Measurements from ENCODE around the gene TNFRSF18. TPM values are rescaled to one million over a fixed set of nuclear protein-coding genes. Genes with fewer than 3 reads are reported as not detected.

The TNFRSF18 gene
- total RNA-seq, 2 donors from 2014 or later, result 0.55 TPM; not detected in 1

DNA sequence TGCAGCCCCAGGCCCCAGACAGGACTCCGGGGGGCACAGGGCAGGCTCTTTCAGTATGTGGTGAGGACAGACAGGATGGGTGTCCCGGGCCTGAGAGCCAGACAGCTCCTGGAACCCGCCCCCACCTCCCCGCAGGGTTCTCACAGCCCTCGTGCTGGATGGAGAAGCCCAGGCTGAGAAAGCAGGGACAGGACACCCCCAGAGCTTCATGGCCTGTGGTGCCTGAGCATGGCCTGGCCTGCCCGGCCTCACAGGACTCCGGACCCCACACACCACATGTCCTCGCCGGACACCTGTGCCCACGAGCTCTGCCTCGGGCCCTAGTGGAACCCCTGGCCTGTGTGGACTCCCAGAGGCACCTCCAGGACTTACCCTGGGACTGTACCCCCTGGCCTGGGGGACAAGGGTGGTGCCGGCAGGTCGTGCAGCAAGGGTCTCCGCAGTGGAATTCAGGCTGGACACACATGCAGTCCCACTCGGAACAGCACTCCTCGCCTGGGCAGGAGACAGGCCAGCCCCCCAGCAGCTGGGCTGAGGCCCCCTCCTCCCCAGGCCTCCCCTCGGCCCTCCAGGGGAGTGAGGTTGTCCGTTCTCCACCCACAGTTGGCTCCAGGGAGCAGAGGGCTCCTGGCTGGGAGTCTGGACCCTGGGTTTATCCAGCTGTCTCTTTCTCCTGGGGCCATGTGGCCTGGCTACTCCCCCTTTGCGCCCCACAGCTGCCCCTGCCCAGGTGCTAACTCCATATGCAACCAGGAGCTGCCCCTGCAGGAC, 1.2 kb downstream of the TNFRSF18 start:
- no peaks in the 10 kb centered on the region for H3K36me3 ChIP-seq
- no peak for DNase-seq (ENCODE audit: low spot score)
- TF ChIP-seq, protein P1, sequence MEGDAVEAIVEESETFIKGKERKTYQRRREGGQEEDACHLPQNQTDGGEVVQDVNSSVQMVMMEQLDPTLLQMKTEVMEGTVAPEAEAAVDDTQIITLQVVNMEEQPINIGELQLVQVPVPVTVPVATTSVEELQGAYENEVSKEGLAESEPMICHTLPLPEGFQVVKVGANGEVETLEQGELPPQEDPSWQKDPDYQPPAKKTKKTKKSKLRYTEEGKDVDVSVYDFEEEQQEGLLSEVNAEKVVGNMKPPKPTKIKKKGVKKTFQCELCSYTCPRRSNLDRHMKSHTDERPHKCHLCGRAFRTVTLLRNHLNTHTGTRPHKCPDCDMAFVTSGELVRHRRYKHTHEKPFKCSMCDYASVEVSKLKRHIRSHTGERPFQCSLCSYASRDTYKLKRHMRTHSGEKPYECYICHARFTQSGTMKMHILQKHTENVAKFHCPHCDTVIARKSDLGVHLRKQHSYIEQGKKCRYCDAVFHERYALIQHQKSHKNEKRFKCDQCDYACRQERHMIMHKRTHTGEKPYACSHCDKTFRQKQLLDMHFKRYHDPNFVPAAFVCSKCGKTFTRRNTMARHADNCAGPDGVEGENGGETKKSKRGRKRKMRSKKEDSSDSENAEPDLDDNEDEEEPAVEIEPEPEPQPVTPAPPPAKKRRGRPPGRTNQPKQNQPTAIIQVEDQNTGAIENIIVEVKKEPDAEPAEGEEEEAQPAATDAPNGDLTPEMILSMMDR (IDR thresholded peaks at IDR 0.05), result no peak
- peaks cover 0 to 36% of the 10 kb centered on the region in 2 donors for H3K4me1 ChIP-seq
- H3K4me3 ChIP-seq, result no peak overlapping the region
- no peaks in the 10 kb centered on the region for H3K9me3 ChIP-seq
- H3K27me3 ChIP-seq, result peaks cover 6 to 8% of the 10 kb centered on the region in 2 donors
- no peak overlapping the region for H3K27ac ChIP-seq

DNA sequence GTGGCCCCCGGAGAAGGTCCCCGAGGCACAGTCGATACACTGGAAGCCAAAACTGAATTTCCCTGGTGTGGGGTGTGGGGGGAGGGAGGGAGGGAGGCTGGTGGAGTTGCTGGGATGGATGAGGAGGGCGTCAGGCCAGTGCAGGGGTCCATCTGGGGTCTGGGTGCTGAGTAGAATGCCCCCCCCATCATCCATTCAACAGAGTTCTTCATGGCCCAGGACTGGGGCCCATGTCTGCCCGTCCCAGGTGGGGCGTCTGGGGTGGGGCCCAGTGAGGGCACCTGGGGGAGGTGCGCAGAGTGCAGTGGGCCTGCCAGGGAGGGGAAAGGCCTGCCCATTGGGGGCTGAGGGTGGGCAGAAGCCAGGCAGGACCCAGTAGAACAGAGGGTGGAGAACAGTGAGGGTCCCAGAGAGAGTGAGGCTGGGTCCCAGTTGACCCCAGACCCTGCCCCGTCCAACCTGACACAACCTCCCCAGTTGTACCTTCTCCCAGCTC, 1.9 kb downstream of the TNFRSF18 start:
- peaks cover 0 to 36% of the 10 kb centered on the region in 2 donors for H3K4me1 ChIP-seq
- no peaks in the 10 kb centered on the region for H3K9me3 ChIP-seq
- peaks cover 6 to 8% of the 10 kb centered on the region in 2 donors for H3K27me3 ChIP-seq
- DNase-seq (ENCODE audit: low spot score), result no peak
- no peak overlapping the region for H3K27ac ChIP-seq
- no peak overlapping the region for H3K4me3 ChIP-seq
- no peaks in the 10 kb centered on the region for H3K36me3 ChIP-seq
- TF ChIP-seq, protein P1 (IDR thresholded peaks at IDR 0.05), result no peak

DNA sequence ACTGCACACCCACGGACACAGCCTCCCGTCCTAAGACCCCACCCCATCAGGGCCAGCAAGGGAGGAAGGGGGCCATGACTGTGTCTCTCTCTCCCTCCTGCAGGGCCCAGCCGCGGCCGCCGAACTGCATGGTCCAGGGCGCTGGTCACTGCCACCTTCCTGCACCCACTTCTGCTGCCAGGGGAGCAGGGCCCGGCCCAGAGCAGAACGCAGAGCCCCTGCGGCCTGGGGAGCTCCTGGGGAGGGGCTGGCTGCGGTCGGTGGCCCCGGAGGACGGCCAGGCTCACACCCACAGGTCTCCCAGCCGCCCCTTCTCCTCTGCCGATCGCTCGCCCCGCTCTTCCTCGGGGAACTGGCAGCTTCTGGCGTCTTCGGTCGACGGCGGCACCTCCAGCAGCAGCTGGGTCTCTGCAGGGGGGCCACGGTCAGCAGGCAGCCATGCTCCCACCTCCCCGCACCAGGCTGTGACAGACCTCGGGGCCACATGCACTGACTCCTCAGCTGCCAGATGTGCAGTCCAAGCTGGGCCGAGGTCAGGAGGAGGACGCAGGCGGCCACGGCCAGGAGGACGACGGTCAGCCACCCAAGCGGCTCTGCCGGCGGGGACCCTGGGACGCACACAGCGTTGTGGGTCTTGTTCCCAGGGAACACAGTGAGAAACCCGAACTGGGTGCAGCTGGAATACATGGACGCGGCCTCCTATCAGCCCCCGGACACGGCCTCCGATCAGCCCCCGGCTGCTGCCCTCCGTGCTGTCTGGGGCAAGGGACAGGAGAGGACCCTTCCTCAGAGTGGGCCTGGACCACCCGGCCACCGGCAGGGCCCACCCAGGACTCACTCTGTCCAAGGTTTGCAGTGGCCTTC, 2.6 kb downstream of the TNFRSF18 start:
- DNase-seq (ENCODE audit: low spot score), result no peak
- Histone ChIP-seq H3K9me3 (no peaks in the 10 kb centered on the region), H3K4me1 (peaks cover 0 to 35% of the 10 kb centered on the region in 2 donors), H3K36me3 (no peaks in the 10 kb centered on the region), H3K4me3 (no peak overlapping the region), H3K27ac (no peak overlapping the region), H3K27me3 (peaks cover 6 to 8% of the 10 kb centered on the region in 2 donors)
- TF ChIP-seq, protein P1 (IDR thresholded peaks at IDR 0.05), result no peak

DNA sequence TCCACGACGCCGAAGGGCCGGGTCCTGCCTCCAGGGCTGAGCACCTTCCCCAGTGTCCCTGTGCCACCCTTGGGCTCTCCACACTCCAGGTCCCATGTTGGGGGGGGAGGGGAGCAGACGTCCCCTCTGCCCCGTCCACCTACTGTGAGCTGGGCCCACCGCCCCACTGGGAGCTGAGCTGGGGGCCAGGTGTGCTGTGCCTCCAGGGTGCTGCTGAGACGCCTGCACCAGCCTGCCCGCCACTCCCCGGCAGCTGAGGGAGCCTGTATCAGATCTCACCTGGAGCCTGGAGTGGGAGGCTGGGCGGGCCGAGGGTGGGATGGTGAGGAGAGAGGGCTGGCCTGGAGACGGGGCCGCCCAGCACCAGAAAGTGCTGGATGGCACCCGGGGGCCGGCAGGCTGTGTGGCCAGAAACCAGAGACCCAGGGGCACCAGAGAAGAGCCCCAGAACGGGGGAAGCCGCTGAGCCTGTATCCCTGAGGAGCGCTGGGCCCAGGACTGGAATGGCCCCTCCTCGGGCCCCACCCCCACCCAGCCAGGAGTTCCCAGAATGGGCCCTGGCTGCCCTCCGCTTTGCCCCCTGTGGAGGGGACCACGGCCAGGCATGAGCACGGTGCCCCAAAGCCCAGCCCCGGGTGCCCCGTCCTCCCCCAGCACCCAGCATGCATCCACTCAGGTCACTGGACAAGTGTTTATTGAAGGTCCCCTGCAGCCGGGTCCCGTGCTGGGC, 3.4 kb downstream of the TNFRSF18 start:
- TF ChIP-seq, protein P1 (IDR thresholded peaks at IDR 0.05), result no peak
- Histone ChIP-seq H3K36me3 (no peaks in the 10 kb centered on the region), H3K4me1 (peaks cover 0 to 27% of the 10 kb centered on the region in 2 donors), H3K27me3 (peaks cover 6 to 8% of the 10 kb centered on the region in 2 donors), H3K27ac (no peak overlapping the region), H3K4me3 (no peak overlapping the region), H3K9me3 (no peaks in the 10 kb centered on the region)
- DNase-seq (ENCODE audit: low spot score), result no peak

Measured in right atrium auricular region (tissue), 2 donors.